Adrenal gland (tissue), 5 donors: ENCODE data around the gene FGA.

Experiments used
- CTCF ChIP-seq, 6 experiments: fragments of 450-650 bp in 4 of 6; fragments of 200-600 bp in 2 of 6; sonication (generic) in 1 of 6; IDR thresholded peaks; 1 replicate in 5 of 6; 2 replicates in 1 of 6; pipeline versions ENCODE4 v1.5.1 to v1.8.0; 2016 to 2021; ENCODE audit warnings: antibody characterized with exemption in 6 of 6, mild to moderate bottlenecking in 2 of 6, moderate library complexity in 1 of 6
- POLR2A ChIP-seq, 2 donors: fragments of 450-650 bp; IDR thresholded peaks; one replicate each; pipeline ENCODE4 v1.6.1; 2017; ENCODE audit warnings: antibody characterized with exemption in 2 of 2, mild to moderate bottlenecking in 2 of 2, moderate library complexity in 1 of 2
- donor health status: DM: no; HTN: no; CAD: no.

GRCh38 chr4:154562697-154563254 is 27.8 kb downstream of the FGA start, which contains the start of gene FGB:
- TF ChIP-seq CTCF (IDR thresholded peaks at IDR 0.05) (no peak), POLR2A (IDR thresholded peaks at IDR 0.05) (no peak)
